ENCODE measurements around the gene MTCL1. TPM values are rescaled to one million over a fixed set of nuclear protein-coding genes. Genes with fewer than 3 reads are reported as not detected.
A peak's percentile ranks its signal among the peaks of the same experiment; 100 is the strongest.

Gene MTCL1
- total and polyA plus RNA-seq, 3 experiments from 2014 or later, result 1.0 to 1.1 TPM; not detected in 1

GRCh38 chr18:8803957-8804356 is 98.6 kb downstream of the MTCL1 start:
- Mint-ChIP-seq H3K4me1 (peaks cover 9 to 13% (median 12%) of the 10 kb centered on the region in 3 donors), H3K36me3 (peaks cover 0 to 3% (median 0%) of the 10 kb centered on the region in 3 donors), H3K9me3 (no peaks in the 10 kb centered on the region), H3K4me3 (no peak overlapping the region), H3K27ac (no peak overlapping the region), H3K27me3 (no peaks in the 10 kb centered on the region)
- H3K9me3 ChIP-seq (ENCODE audit: low read length), result no peaks in the 10 kb centered on the region
- DNase-seq, result no peak
- H3K36me3 ChIP-seq (ENCODE audit: insufficient read depth, low read length), result no peaks in the 10 kb centered on the region
- H3K4me1 ChIP-seq (ENCODE audit: insufficient read depth, low read length), result peaks cover 9% of the 10 kb centered on the region
- CTCF ChIA-PET, result no interaction called here
- H3K4me3 ChIP-seq (ENCODE audit: low read length), result no peak overlapping the region
- POLR2A ChIA-PET, result no interaction called here
- no peaks in the 10 kb centered on the region for H3K27me3 ChIP-seq (ENCODE audit: insufficient read depth, low read length, poor library complexity, severe bottlenecking)
- no peak overlapping the region for H3K27ac ChIP-seq (ENCODE audit: low read depth, low read length)

GRCh38 chr18:8805552-8805951 is 100.2 kb downstream of the MTCL1 start:
- Histone ChIP-seq H3K4me1 (ENCODE audit: insufficient read depth, low read length) (peaks cover 9% of the 10 kb centered on the region), H3K9me3 (ENCODE audit: low read length) (no peaks in the 10 kb centered on the region), H3K27me3 (ENCODE audit: insufficient read depth, low read length, poor library complexity, severe bottlenecking) (no peaks in the 10 kb centered on the region), H3K27ac (ENCODE audit: low read depth, low read length) (no peak overlapping the region), H3K4me3 (ENCODE audit: low read length) (no peak overlapping the region), H3K36me3 (ENCODE audit: insufficient read depth, low read length) (no peaks in the 10 kb centered on the region)
- Mint-ChIP-seq H3K36me3 (peaks cover 0 to 9% (median 0%) of the 10 kb centered on the region in 3 donors), H3K4me3 (no peak overlapping the region), H3K4me1 (peaks cover 9 to 26% (median 17%) of the 10 kb centered on the region in 3 donors), H3K27ac (peak overlapping the region in 1 of 8 donors; percentile 52), H3K9me3 (no peaks in the 10 kb centered on the region), H3K27me3 (no peaks in the 10 kb centered on the region)
- no peak for DNase-seq
- CTCF ChIA-PET, result no interaction called here
- POLR2A ChIA-PET, result no interaction called here

GRCh38 chr18:8806100-8806797 is 100.9 kb downstream of the MTCL1 start:
- Histone ChIP-seq H3K36me3 (ENCODE audit: insufficient read depth, low read length) (no peaks in the 10 kb centered on the region), H3K4me1 (ENCODE audit: insufficient read depth, low read length) (peaks cover 12% of the 10 kb centered on the region)

GRCh38 chr18:8806798-8807487 is 101.6 kb downstream of the MTCL1 start:
- CTCF ChIA-PET, result no interaction called here

More at GRCh38 chr18:8806100-8806797, 100.9 kb downstream of the MTCL1 start:
- H3K36me3 Mint-ChIP-seq, result peaks cover 0 to 9% (median 0%) of the 10 kb centered on the region in 3 donors
- DNase-seq, result no peak
- ChIA-PET POLR2A (no interaction called here), CTCF (no interaction called here)
- peaks cover 15 to 32% (median 24%) of the 10 kb centered on the region in 3 donors for H3K4me1 Mint-ChIP-seq
- no peaks in the 10 kb centered on the region for H3K27me3 Mint-ChIP-seq
- H3K9me3 ChIP-seq (ENCODE audit: low read length), result no peaks in the 10 kb centered on the region
- H3K9me3 Mint-ChIP-seq, result no peaks in the 10 kb centered on the region
- no peaks in the 10 kb centered on the region for H3K27me3 ChIP-seq (ENCODE audit: insufficient read depth, low read length, poor library complexity, severe bottlenecking)
- no peak overlapping the region for H3K27ac Mint-ChIP-seq
- H3K27ac ChIP-seq (ENCODE audit: low read depth, low read length), result no peak overlapping the region
- H3K4me3 Mint-ChIP-seq, result no peak overlapping the region
- no peak overlapping the region for H3K4me3 ChIP-seq (ENCODE audit: low read length)

GRCh38 chr18:8807488-8807805 is 102.1 kb downstream of the MTCL1 start:
- Mint-ChIP-seq H3K9me3 (no peaks in the 10 kb centered on the region), H3K27ac (no peak overlapping the region), H3K4me3 (no peak overlapping the region), H3K27me3 (no peaks in the 10 kb centered on the region), H3K4me1 (peaks cover 17 to 35% (median 24%) of the 10 kb centered on the region in 3 donors), H3K36me3 (peaks cover 0 to 9% (median 0%) of the 10 kb centered on the region in 3 donors)
- no peaks in the 10 kb centered on the region for H3K27me3 ChIP-seq (ENCODE audit: insufficient read depth, low read length, poor library complexity, severe bottlenecking)
- H3K36me3 ChIP-seq (ENCODE audit: insufficient read depth, low read length), result no peaks in the 10 kb centered on the region
- DNase-seq, result peak in 1 of 5 donors; percentile 11
- H3K4me3 ChIP-seq (ENCODE audit: low read length), result no peak overlapping the region
- ChIA-PET POLR2A (no interaction called here), CTCF (no interaction called here)
- H3K27ac ChIP-seq (ENCODE audit: low read depth, low read length), result no peak overlapping the region
- no peaks in the 10 kb centered on the region for H3K9me3 ChIP-seq (ENCODE audit: low read length)
- H3K4me1 ChIP-seq (ENCODE audit: insufficient read depth, low read length), result peaks cover 12% of the 10 kb centered on the region

More at GRCh38 chr18:8806798-8807487, 101.6 kb downstream of the MTCL1 start:
- Histone ChIP-seq H3K36me3 (ENCODE audit: insufficient read depth, low read length) (no peaks in the 10 kb centered on the region), H3K27me3 (ENCODE audit: insufficient read depth, low read length, poor library complexity, severe bottlenecking) (no peaks in the 10 kb centered on the region), H3K27ac (ENCODE audit: low read depth, low read length) (no peak overlapping the region), H3K9me3 (ENCODE audit: low read length) (no peaks in the 10 kb centered on the region), H3K4me1 (ENCODE audit: insufficient read depth, low read length) (peaks cover 12% of the 10 kb centered on the region), H3K4me3 (ENCODE audit: low read length) (no peak overlapping the region)
- peaks cover 0 to 9% (median 0%) of the 10 kb centered on the region in 3 donors for H3K36me3 Mint-ChIP-seq
- H3K27me3 Mint-ChIP-seq, result no peaks in the 10 kb centered on the region
- no peaks in the 10 kb centered on the region for H3K9me3 Mint-ChIP-seq
- H3K4me1 Mint-ChIP-seq, result peaks cover 17 to 35% (median 24%) of the 10 kb centered on the region in 3 donors
- POLR2A ChIA-PET, result no interaction called here
- peak overlapping the region in 1 of 7 donors; percentile 2 for H3K4me3 Mint-ChIP-seq
- DNase-seq, result no peak
- H3K27ac Mint-ChIP-seq, result peak overlapping the region in 1 of 8 donors; percentile 29

GRCh38 chr18:8808001-8808400 is 102.6 kb downstream of the MTCL1 start:
- no peak for DNase-seq
- H3K9me3 Mint-ChIP-seq, result no peaks in the 10 kb centered on the region
- Histone ChIP-seq H3K27ac (ENCODE audit: low read depth, low read length) (no peak overlapping the region), H3K36me3 (ENCODE audit: insufficient read depth, low read length) (no peaks in the 10 kb centered on the region), H3K4me1 (ENCODE audit: insufficient read depth, low read length) (peaks cover 12% of the 10 kb centered on the region), H3K4me3 (ENCODE audit: low read length) (no peak overlapping the region), H3K9me3 (ENCODE audit: low read length) (no peaks in the 10 kb centered on the region), H3K27me3 (ENCODE audit: insufficient read depth, low read length, poor library complexity, severe bottlenecking) (no peaks in the 10 kb centered on the region)
- H3K27me3 Mint-ChIP-seq, result peaks cover 0 to 2% of the 10 kb centered on the region in 2 donors
- no peak overlapping the region for H3K27ac Mint-ChIP-seq
- ChIA-PET CTCF (no interaction called here), POLR2A (interaction anchor here (0.7 kb wide), 1 partner anchor 1247 kb away, joined by 6 read pairs; no protein-coding TSS in a partner anchor)
- peaks cover 0 to 9% (median 0%) of the 10 kb centered on the region in 3 donors for H3K36me3 Mint-ChIP-seq
- H3K4me3 Mint-ChIP-seq, result no peak overlapping the region
- H3K4me1 Mint-ChIP-seq, result peaks cover 17 to 35% (median 24%) of the 10 kb centered on the region in 3 donors

- Mint-ChIP-seq H3K27me3 (peaks cover 0 to 3% of the 10 kb centered on the region in 2 donors), H3K4me1 (peaks cover 17 to 35% (median 24%) of the 10 kb centered on the region in 3 donors), H3K4me3 (no peak overlapping the region), H3K9me3 (no peaks in the 10 kb centered on the region), H3K36me3 (peaks cover 0 to 6% (median 0%) of the 10 kb centered on the region in 3 donors), H3K27ac (peak overlapping the region in 1 of 8 donors; percentile 10)
- Histone ChIP-seq H3K4me3 (ENCODE audit: low read length) (no peak overlapping the region), H3K9me3 (ENCODE audit: low read length) (no peaks in the 10 kb centered on the region), H3K27me3 (ENCODE audit: insufficient read depth, low read length, poor library complexity, severe bottlenecking) (no peaks in the 10 kb centered on the region), H3K4me1 (ENCODE audit: insufficient read depth, low read length) (peaks cover 12% of the 10 kb centered on the region), H3K36me3 (ENCODE audit: insufficient read depth, low read length) (no peaks in the 10 kb centered on the region), H3K27ac (ENCODE audit: low read depth, low read length) (no peak overlapping the region)
- ChIA-PET CTCF (no interaction called here), POLR2A (no interaction called here)
- DNase-seq, result no peak
Measured at GRCh38 chr18:8809514-8809913, 104.2 kb downstream of the MTCL1 start.

GRCh38 chr18:8810157-8810556 is 104.8 kb downstream of the MTCL1 start:
- peaks cover 0 to 3% of the 10 kb centered on the region in 2 donors for H3K27me3 Mint-ChIP-seq
- Histone ChIP-seq H3K4me1 (ENCODE audit: insufficient read depth, low read length) (peaks cover 12% of the 10 kb centered on the region), H3K9me3 (ENCODE audit: low read length) (no peaks in the 10 kb centered on the region), H3K4me3 (ENCODE audit: low read length) (no peak overlapping the region), H3K27me3 (ENCODE audit: insufficient read depth, low read length, poor library complexity, severe bottlenecking) (no peaks in the 10 kb centered on the region), H3K36me3 (ENCODE audit: insufficient read depth, low read length) (no peaks in the 10 kb centered on the region), H3K27ac (ENCODE audit: low read depth, low read length) (no peak overlapping the region)
- H3K4me1 Mint-ChIP-seq, result peaks cover 17 to 35% (median 24%) of the 10 kb centered on the region in 3 donors
- H3K36me3 Mint-ChIP-seq, result peaks cover 0 to 6% (median 0%) of the 10 kb centered on the region in 3 donors
- POLR2A ChIA-PET, result no interaction called here
- peaks cover 0 to under 1% (median 0%) of the 10 kb centered on the region in 5 donors for H3K9me3 Mint-ChIP-seq
- CTCF ChIA-PET, result no interaction called here
- H3K27ac Mint-ChIP-seq, result peak overlapping the region in 1 of 8 donors; percentile 86
- H3K4me3 Mint-ChIP-seq, result no peak overlapping the region
- no peak for DNase-seq
